ENCODE results near the gene KANK3. TPM values are rescaled to one million over a fixed set of nuclear protein-coding genes. Genes with fewer than 3 reads are reported as not detected.

The KANK3 gene
- total and polyA plus RNA-seq, 10 of the 15 experiments (the other 5 are each of a cell fraction or from before 2014, with no cell fraction given): 0.03 to 0.93 (median 0.22) TPM; not detected in 1

DNA sequence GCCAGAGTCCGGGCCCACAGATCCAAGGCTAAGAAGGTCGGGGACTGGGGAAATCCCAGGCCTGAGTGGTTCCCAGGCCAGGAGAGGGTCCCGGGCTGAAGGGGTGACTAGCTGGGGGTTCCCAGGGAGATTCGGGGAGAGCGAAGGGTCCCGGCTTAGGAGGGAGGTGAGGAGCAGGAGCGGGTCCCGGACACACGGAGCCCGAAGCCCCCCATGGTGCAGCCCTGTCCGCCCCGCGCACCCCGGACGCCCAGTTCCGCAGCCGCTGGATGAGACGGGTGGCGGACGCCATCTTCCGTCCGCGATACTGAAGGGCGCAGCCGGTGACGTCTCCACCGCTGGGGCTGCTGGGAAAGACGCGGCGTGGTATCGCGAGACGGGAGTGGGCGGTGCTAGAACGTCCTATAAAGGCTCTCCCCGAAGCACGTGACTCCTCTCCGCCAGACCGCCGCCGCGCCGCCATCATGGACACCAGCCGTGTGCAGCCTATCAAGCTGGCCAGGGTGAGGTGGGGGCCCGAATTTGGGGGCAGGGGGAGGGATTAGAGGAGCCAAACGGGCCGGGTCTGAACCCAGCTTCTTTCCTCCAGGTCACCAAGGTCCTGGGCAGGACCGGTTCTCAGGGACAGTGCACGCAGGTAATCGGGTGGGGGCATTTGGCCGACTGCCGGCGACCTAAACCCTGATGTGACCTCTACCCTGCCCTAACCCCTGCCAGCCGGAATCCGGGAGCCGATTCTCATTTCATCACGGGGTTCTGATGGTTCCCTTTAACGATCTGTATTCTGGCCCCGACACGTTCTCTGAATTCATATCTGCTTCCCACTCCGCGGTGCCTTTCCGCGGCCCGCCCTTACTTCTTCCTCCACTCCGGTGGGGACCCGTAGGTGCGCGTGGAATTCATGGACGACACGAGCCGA, 21.7 kb downstream of the KANK3 start, which contains the start of the genes NDUFA7 and RPS28:
Gene NDUFA7 (minus strand): TSS at position 309 of the 919 bp plus-strand sequence. CDS start 17 bp downstream, at position 292.
Gene RPS28 (plus strand): TSS at position 430 of the 919 bp plus-strand sequence. CDS start 35 bp downstream, at position 465.
- CTCF ChIA-PET: interaction anchor here (0.8 to 1.7 kb wide), 4 partner anchors 15 to 111 kb away, joined by 3 to 6 read pairs (median 4); no protein-coding TSS in a partner anchor
- under 1% methylated on average over 63 of the region's 72 CpGs for WGBS (ENCODE audit: insufficient coverage, insufficient replicate concordance, low lambda C conversion rate, missing lambda C conversion rate)
- SMC1A ChIA-PET (ENCODE audit: uncharacterized antibody, unreplicated experiment): interaction anchor here (1.3 to 1.4 kb wide), 3 partner anchors 42 to 54 kb away, joined by 3 to 6 read pairs (median 3); no protein-coding TSS in a partner anchor
- FAIRE-seq: peak; percentile 87
- in situ Hi-C loops (cut with MboI): no loop called here
- Histone ChIP-seq H3K9ac (ENCODE audit: control insufficient read depth, insufficient read depth, low read length) (peak within 1 kb of the TSS; percentile 93), H3K4me2 (ENCODE audit: control insufficient read depth, insufficient read depth) (peak within 1 kb of the TSS; percentile 97), H2AFZ (ENCODE audit: control insufficient read depth, low read depth, low read length) (peak within 1 kb of the TSS; percentile 88), H3K27ac (ENCODE audit: control insufficient read depth, insufficient read depth) (peak within 1 kb of the TSS; percentile 84), H3K27me3 (replicated peaks in 1 of 2; ENCODE audit: control insufficient read depth in 2 of 2, insufficient read depth in 2 of 2, low read length in 1 of 2) (no peaks in the 10 kb centered on the region), H3K79me2 (ENCODE audit: control insufficient read depth, insufficient read depth, low read length) (peaks cover 36% of the 10 kb centered on the region), H3K36me3 (ENCODE audit: control insufficient read depth in 2 of 2, insufficient read depth in 2 of 2, low read length in 1 of 2) (peaks cover 5 to 10% of the 10 kb centered on the region in 2 experiments), H4K20me1 (ENCODE audit: control insufficient read depth, insufficient read depth) (no peaks in the 10 kb centered on the region), H3K4me1 (ENCODE audit: control insufficient read depth, insufficient read depth, low read length) (peaks cover 21% of the 10 kb centered on the region), H3K4me3 (peak within 1 kb of the TSS; percentile 98), H3K9me3 (replicated peaks; ENCODE audit: control insufficient read depth, insufficient read depth, low read length) (no peaks in the 10 kb centered on the region)
- RAD21 ChIA-PET (ENCODE audit: unreplicated experiment): interaction anchor here (0.7 to 1.9 kb wide), 2 partner anchors 163 to 378 kb away, joined by 3 to 4 read pairs; partner anchors contain the start of gene TIMM44
- intact Hi-C loops (cut with micrococcal nuclease; ENCODE audit: unreplicated experiment): loop anchor here (5.0 kb wide), 1 partner anchor 54 kb away; no protein-coding TSS in a partner anchor
- peak; percentile 91 for DNase-seq (ENCODE audit: low read depth, low spot score)
- TSS peak; percentile 96 for BruUV-seq (replicated peaks)
- ATAC-seq: peak; percentile 90
- POLR2A ChIA-PET: interaction anchor here (0.9 to 1.4 kb wide), 3 partner anchors 10 to 193 kb away, joined by 3 to 4 read pairs (median 3); partner anchors contain the start of gene ZNF414
- TF ChIP-seq KAT2A (conservative IDR thresholded peaks at IDR 0.05; ENCODE audit: control insufficient read depth, low read depth, low read length) (no peak), CREB1 (IDR thresholded peaks at IDR 0.05; ENCODE audit: low read depth) (peak; percentile 98), MEF2B (IDR thresholded peaks at IDR 0.05; ENCODE audit: partially characterized antibody, poor library complexity, severe bottlenecking) (peak; percentile 41), SIN3A (IDR thresholded peaks at IDR 0.05; ENCODE audit: low read depth, low read length) (no peak), PML (IDR thresholded peaks at IDR 0.05; ENCODE audit: low read length) (peak; percentile 93; the same call in 1 of the 2 replicates), HDGF (IDR thresholded peaks at IDR 0.05) (no peak), ZBED1 (IDR thresholded peaks at IDR 0.05; ENCODE audit: borderline replicate concordance) (peak; percentile 36; the same call in 1 of the 2 replicates), YY1 (IDR thresholded peaks at IDR 0.05; ENCODE audit: low read depth, low read length) (peak; percentile 98), ZNF384 (IDR thresholded peaks at IDR 0.05; ENCODE audit: borderline replicate concordance, low read depth, low read length) (no peak), NFXL1 (IDR thresholded peaks at IDR 0.05; ENCODE audit: borderline replicate concordance) (no peak)
- TF ChIP-seq, protein P1, sequence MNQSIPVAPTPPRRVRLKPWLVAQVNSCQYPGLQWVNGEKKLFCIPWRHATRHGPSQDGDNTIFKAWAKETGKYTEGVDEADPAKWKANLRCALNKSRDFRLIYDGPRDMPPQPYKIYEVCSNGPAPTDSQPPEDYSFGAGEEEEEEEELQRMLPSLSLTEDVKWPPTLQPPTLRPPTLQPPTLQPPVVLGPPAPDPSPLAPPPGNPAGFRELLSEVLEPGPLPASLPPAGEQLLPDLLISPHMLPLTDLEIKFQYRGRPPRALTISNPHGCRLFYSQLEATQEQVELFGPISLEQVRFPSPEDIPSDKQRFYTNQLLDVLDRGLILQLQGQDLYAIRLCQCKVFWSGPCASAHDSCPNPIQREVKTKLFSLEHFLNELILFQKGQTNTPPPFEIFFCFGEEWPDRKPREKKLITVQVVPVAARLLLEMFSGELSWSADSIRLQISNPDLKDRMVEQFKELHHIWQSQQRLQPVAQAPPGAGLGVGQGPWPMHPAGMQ (IDR thresholded peaks at IDR 0.05; ENCODE audit: borderline replicate concordance): peak; percentile 85
- TF ChIP-seq, protein P2, sequence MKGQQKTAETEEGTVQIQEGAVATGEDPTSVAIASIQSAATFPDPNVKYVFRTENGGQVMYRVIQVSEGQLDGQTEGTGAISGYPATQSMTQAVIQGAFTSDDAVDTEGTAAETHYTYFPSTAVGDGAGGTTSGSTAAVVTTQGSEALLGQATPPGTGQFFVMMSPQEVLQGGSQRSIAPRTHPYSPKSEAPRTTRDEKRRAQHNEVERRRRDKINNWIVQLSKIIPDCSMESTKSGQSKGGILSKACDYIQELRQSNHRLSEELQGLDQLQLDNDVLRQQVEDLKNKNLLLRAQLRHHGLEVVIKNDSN (IDR thresholded peaks at IDR 0.05; ENCODE audit: borderline replicate concordance, extremely low read length, insufficient read depth, low read depth, low read length): peak; percentile 86
- TF ChIP-seq, protein P3, sequence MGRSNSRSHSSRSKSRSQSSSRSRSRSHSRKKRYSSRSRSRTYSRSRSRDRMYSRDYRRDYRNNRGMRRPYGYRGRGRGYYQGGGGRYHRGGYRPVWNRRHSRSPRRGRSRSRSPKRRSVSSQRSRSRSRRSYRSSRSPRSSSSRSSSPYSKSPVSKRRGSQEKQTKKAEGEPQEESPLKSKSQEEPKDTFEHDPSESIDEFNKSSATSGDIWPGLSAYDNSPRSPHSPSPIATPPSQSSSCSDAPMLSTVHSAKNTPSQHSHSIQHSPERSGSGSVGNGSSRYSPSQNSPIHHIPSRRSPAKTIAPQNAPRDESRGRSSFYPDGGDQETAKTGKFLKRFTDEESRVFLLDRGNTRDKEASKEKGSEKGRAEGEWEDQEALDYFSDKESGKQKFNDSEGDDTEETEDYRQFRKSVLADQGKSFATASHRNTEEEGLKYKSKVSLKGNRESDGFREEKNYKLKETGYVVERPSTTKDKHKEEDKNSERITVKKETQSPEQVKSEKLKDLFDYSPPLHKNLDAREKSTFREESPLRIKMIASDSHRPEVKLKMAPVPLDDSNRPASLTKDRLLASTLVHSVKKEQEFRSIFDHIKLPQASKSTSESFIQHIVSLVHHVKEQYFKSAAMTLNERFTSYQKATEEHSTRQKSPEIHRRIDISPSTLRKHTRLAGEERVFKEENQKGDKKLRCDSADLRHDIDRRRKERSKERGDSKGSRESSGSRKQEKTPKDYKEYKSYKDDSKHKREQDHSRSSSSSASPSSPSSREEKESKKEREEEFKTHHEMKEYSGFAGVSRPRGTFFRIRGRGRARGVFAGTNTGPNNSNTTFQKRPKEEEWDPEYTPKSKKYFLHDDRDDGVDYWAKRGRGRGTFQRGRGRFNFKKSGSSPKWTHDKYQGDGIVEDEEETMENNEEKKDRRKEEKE (IDR thresholded peaks at IDR 0.05): no peak
- TF ChIP-seq, protein P4, sequence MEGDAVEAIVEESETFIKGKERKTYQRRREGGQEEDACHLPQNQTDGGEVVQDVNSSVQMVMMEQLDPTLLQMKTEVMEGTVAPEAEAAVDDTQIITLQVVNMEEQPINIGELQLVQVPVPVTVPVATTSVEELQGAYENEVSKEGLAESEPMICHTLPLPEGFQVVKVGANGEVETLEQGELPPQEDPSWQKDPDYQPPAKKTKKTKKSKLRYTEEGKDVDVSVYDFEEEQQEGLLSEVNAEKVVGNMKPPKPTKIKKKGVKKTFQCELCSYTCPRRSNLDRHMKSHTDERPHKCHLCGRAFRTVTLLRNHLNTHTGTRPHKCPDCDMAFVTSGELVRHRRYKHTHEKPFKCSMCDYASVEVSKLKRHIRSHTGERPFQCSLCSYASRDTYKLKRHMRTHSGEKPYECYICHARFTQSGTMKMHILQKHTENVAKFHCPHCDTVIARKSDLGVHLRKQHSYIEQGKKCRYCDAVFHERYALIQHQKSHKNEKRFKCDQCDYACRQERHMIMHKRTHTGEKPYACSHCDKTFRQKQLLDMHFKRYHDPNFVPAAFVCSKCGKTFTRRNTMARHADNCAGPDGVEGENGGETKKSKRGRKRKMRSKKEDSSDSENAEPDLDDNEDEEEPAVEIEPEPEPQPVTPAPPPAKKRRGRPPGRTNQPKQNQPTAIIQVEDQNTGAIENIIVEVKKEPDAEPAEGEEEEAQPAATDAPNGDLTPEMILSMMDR (IDR thresholded peaks at IDR 0.05 in 2 of 3, conservative IDR thresholded peaks at IDR 0.05 in 1 of 3; ENCODE audit: control insufficient read depth in 2 of 3, extremely low read depth in 1 of 3, insufficient read depth in 1 of 3, low read depth in 3 of 3, low read length in 3 of 3): peak; percentile 32 to 60 (median 34); a peak in 4 of 6 replicates

All from GM12878 (cell line).